ENCODE results near the gene CMKLR1. TPM values are rescaled to one million over a fixed set of nuclear protein-coding genes. Genes with fewer than 3 reads are reported as not detected.

CMKLR1 gene
- polyA plus RNA-seq, 3 donors = 4.3 to 5.4 (median 4.5) TPM

- DNase-seq (ENCODE audit: low read depth in 3 of 3, low spot score in 2 of 3) = no peak
Observed at GRCh38 chr12:108317308-108318234, 21.5 kb downstream of the CMKLR1 start.

DNA sequence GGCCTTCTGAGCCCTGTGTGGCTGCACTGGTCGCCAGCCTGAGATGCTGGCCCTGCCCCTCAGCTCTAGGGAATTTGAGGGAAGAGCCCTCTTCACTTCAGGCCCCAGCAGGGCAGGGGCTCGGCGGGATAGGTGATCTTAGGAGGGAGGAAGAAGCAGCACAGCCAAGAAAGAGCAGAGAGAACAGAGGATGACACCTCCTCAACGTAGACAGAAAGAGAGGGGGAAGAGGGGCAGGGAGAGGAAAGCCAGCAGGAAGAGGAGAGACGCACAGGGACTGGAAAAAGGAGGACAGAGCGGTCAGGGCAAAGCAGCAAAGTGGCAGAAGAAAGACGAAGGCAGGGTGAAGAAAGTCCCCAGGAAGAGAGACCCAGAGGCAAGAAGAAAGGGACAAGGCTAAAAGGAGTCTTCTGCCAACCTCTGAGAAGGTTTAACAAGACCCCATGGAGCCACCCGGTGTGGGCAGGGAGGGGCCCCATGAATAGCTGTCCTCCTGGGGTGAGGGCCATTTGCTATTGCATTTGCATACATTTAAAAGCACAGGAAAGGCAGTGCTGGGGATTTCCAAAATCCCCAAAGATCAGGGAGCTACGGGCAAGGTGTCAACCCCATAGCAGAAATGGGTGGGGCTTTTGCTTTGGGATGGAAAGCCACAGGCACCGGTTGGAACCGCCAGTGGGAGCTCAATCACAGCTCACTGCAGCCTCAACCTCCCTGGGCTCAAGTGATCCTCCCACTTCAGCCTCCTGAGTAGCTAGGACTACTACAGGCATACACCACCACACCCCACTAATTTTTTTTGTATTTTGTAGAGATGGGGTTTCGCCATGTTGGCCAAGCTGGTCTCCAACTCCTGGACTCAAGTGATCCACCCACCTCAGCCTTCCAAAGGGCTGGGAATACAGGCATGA, 22.7 kb downstream of the CMKLR1 start:
- DNase-seq (ENCODE audit: low read depth in 3 of 3, low spot score in 2 of 3) = no peak

- no peak for DNase-seq (ENCODE audit: low read depth in 3 of 3, low spot score in 2 of 3)
Observed at GRCh38 chr12:108315486-108316105, 23.5 kb downstream of the CMKLR1 start.

DNA sequence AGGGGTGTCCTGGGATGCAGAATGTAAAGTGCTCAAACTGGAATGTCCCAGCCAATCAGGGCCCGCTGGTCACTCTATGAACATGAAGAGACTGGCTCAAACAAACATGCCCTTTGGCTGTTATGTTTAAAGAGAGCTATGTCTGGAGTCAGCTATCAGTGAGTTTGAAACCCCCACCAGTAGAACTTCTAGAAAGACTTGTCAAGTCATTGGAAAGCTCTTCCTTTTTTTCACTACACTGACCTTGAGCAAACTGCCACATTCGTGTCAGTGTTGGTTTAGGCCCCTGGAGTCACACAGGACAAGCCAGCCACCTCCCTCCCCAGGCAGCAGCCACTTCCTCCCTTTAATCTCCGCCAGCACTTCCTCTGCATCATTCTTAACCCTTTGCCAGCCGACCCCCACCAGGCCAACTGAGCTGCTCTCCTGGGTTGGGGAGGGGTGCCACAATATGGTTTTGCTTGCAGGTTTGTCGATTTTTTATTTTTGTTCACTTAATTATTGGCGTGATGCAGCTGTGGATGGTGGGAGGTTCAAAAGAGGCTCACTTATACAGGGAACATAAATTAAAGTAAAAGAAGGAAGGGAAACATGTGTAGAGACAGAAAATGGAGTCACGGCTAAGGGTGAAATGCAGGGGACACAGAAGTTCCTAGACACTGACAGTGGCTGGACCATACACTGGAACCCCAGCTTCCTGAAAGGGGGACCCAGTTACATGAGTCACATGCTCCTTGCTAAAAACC, 25.3 kb downstream of the CMKLR1 start:
- DNase-seq (ENCODE audit: low read depth in 3 of 3, low spot score in 2 of 3) = no peak

- no peak for DNase-seq (ENCODE audit: low read depth in 3 of 3, low spot score in 2 of 3)
Observed at GRCh38 chr12:108313241-108313605, 25.9 kb downstream of the CMKLR1 start.

- no peak for DNase-seq (ENCODE audit: low read depth in 3 of 3, low spot score in 2 of 3)
Observed at GRCh38 chr12:108312693-108313189, 26.4 kb downstream of the CMKLR1 start.

- DNase-seq (ENCODE audit: low read depth in 3 of 3, low spot score in 2 of 3) = no peak
Observed at GRCh38 chr12:108312073-108312659, 26.9 kb downstream of the CMKLR1 start.

GRCh38 chr12:108311605-108312004, 27.5 kb downstream of the CMKLR1 start:
- no peak for DNase-seq (ENCODE audit: low read depth in 3 of 3, low spot score in 2 of 3)

GRCh38 chr12:108310489-108310888, 28.6 kb downstream of the CMKLR1 start:
- no peak for DNase-seq (ENCODE audit: low read depth in 3 of 3, low spot score in 2 of 3)

DNA sequence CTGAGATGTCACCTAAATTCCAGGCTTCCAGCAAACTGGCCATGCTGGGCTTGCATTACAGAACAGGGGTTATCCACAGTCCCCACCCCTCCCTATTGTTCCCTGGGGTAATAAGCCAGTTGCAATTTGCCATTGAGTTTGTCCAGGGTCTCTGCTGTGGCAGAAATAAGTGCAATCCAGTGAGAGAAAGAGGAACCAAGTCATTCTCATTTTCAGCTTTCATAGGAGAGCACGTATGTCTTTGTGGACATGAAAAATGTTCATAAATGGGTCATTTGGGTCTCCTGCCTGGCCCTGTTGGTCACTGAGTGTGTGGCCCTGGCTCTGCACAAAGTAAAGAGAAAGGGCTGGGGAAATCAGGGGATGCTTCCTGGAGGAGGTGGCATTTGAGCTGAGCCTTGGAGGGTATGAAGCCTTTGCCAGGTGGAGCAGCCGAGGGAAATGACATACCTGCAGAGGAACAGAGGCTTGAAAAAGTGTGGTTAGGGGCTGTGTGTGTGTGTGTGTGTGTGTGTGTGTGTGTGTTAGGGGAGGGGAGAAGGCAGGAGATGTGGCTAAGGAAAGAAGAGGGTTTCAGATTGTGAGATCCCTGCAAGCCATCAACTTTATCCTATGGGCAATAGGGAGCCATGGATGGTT, 29.3 kb downstream of the CMKLR1 start:
- no peak for DNase-seq (ENCODE audit: low read depth in 3 of 3, low spot score in 2 of 3)

GRCh38 chr12:108308395-108309085, 30.6 kb downstream of the CMKLR1 start:
- DNase-seq (ENCODE audit: low read depth in 3 of 3, low spot score in 2 of 3) = no peak

- no peak for DNase-seq (ENCODE audit: low read depth in 3 of 3, low spot score in 2 of 3)
Observed at GRCh38 chr12:108307006-108307405, 32.1 kb downstream of the CMKLR1 start.

DNA sequence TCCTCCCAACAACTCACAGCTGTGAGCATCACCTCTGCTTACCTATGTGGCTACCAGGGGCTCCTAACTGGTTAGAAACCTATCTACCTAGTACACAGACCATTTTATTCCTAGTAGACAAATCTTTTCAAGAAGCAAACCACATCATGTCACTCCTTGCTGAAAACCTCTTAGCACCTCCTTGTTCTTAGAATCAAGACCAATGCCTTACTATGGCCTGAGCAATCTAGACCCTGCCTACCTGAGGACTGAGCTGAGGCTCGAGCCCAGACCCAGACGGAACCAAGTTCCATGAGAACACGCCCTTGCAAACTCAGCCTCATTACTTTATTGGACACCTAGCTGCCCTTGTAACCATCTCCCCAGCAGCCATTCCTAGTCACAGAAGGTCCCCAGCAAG, 32.6 kb downstream of the CMKLR1 start:
- DNase-seq (ENCODE audit: low read depth in 3 of 3, low spot score in 2 of 3) = no peak

DNA sequence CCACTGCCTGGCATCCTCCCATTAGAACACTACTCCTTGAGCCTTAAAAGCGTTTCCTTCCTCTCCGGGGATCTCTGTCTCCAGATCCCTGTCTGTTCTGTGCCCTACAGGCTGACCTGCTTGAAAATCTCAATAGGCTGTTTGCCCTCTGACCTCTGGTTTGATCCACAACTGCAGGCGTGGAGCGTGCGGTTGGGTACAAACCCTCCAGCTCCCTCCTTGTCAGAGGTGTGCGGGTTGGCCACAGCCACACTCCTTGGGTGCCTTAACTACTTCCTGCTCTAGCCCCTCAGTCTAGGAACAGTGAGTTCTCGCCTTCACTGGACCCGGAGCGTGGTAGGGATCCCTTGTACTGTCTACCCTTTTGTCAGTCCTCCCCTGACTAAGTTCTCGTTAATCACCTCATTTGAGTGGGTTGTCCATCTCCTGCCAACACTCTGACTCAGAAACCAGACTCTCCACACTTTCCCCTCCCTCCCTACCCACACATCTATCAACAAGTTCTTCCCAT, 33.1 kb downstream of the CMKLR1 start:
- DNase-seq (ENCODE audit: low read depth in 3 of 3, low spot score in 2 of 3) = no peak

DNA sequence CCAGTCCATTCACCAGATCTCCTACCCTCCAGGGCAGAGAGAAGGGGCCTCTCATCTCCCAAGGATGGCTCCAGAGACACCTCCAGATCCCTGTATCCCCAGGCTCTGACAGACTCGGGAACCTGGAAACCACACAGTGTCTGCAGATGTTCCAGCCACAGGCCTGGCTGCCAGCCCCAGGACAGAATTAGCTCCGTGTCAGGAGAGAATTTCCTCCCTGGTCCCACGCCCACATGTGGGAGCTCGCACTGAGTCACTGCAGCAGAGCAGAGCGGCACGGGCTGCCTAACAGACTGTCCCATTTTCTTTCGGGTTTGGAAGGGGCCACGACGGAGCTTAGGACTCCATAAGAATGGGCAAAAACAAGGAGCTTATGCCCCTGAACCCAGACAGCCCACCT, 33.6 kb downstream of the CMKLR1 start:
- no peak for DNase-seq (ENCODE audit: low read depth in 3 of 3, low spot score in 2 of 3)

GRCh38 chr12:108304633-108305032, 34.5 kb downstream of the CMKLR1 start:
- DNase-seq (ENCODE audit: low read depth in 3 of 3, low spot score in 2 of 3) = no peak

- no peak for DNase-seq (ENCODE audit: low read depth in 3 of 3, low spot score in 2 of 3)
Observed at GRCh38 chr12:108303703-108304102, 35.4 kb downstream of the CMKLR1 start.
